ENCODE results near the gene CRCP. TPM values are rescaled to one million over a fixed set of nuclear protein-coding genes. Genes with fewer than 3 reads are reported as not detected.

Gene CRCP
- total and polyA plus RNA-seq, 2 of the 13 experiments (the other 11 are each of a cell fraction or from before 2014, with no cell fraction given), result 22.7 to 31.0 TPM

DNA sequence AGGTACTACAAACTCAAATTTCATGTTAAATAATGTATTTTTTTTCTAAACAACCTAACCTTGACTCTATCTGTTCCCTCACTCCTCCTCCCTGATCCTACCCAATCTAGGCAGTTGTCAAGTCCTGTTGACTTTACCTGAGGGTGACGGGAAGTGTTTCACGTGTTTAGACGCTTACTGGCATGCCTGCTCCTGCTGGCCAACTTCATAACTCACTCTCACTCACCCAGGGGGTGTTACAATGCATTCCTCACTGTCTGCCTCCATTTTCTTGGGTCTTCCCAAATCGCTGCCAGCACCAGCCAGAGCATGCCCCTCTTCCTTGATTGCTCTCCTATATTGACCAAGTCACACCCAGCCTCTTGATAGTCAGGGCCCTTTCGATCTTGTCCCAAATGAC lies 28.3 kb downstream of the CRCP start (continued):
- TF ChIP-seq, protein P1, sequence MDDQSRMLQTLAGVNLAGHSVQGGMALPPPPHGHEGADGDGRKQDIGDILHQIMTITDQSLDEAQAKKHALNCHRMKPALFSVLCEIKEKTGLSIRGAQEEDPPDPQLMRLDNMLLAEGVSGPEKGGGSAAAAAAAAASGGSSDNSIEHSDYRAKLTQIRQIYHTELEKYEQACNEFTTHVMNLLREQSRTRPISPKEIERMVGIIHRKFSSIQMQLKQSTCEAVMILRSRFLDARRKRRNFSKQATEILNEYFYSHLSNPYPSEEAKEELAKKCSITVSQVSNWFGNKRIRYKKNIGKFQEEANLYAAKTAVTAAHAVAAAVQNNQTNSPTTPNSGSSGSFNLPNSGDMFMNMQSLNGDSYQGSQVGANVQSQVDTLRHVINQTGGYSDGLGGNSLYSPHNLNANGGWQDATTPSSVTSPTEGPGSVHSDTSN (CRISPR knock-in tag; IDR thresholded peaks at IDR 0.05; ENCODE audit: borderline replicate concordance), result no peak
- TF ChIP-seq SIX1 (CRISPR knock-in tag; IDR thresholded peaks at IDR 0.05; ENCODE audit: borderline replicate concordance) (no peak), FOSL2 (CRISPR knock-in tag; IDR thresholded peaks at IDR 0.05) (peak; percentile 84), ZBTB20 (CRISPR knock-in tag; IDR thresholded peaks at IDR 0.05; ENCODE audit: borderline replicate concordance, low read depth) (peak; percentile 38; the same call in 1 of the 2 replicates), ZNF263 (CRISPR knock-in tag; IDR thresholded peaks at IDR 0.05) (no peak; the same call in 1 of the 2 replicates), RARA (CRISPR knock-in tag; IDR thresholded peaks at IDR 0.05) (peak; percentile 95), PRMT3 (CRISPR knock-in tag; IDR thresholded peaks at IDR 0.05; ENCODE audit: borderline replicate concordance, low read depth) (no peak), MAF1 (CRISPR knock-in tag; IDR thresholded peaks at IDR 0.05; ENCODE audit: borderline replicate concordance) (no peak), REPIN1 (CRISPR knock-in tag; IDR thresholded peaks at IDR 0.05; ENCODE audit: borderline replicate concordance, low read depth) (no peak), JUNB (CRISPR knock-in tag; IDR thresholded peaks at IDR 0.05; ENCODE audit: borderline replicate concordance) (no peak)
- TF ChIP-seq, protein P2, sequence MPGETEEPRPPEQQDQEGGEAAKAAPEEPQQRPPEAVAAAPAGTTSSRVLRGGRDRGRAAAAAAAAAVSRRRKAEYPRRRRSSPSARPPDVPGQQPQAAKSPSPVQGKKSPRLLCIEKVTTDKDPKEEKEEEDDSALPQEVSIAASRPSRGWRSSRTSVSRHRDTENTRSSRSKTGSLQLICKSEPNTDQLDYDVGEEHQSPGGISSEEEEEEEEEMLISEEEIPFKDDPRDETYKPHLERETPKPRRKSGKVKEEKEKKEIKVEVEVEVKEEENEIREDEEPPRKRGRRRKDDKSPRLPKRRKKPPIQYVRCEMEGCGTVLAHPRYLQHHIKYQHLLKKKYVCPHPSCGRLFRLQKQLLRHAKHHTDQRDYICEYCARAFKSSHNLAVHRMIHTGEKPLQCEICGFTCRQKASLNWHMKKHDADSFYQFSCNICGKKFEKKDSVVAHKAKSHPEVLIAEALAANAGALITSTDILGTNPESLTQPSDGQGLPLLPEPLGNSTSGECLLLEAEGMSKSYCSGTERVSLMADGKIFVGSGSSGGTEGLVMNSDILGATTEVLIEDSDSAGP (CRISPR knock-in tag; IDR thresholded peaks at IDR 0.05; ENCODE audit: borderline replicate concordance), result no peak; the same call in 1 of the 2 replicates
- TF ChIP-seq, protein P3, sequence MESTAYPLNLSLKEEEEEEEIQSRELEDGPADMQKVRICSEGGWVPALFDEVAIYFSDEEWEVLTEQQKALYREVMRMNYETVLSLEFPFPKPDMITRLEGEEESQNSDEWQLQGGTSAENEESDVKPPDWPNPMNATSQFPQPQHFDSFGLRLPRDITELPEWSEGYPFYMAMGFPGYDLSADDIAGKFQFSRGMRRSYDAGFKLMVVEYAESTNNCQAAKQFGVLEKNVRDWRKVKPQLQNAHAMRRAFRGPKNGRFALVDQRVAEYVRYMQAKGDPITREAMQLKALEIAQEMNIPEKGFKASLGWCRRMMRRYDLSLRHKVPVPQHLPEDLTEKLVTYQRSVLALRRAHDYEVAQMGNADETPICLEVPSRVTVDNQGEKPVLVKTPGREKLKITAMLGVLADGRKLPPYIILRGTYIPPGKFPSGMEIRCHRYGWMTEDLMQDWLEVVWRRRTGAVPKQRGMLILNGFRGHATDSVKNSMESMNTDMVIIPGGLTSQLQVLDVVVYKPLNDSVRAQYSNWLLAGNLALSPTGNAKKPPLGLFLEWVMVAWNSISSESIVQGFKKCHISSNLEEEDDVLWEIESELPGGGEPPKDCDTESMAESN (CRISPR knock-in tag; conservative IDR thresholded peaks at IDR 0.05), result peak; percentile 71; the same call in 1 of the 2 replicates
- TF ChIP-seq, protein P4, sequence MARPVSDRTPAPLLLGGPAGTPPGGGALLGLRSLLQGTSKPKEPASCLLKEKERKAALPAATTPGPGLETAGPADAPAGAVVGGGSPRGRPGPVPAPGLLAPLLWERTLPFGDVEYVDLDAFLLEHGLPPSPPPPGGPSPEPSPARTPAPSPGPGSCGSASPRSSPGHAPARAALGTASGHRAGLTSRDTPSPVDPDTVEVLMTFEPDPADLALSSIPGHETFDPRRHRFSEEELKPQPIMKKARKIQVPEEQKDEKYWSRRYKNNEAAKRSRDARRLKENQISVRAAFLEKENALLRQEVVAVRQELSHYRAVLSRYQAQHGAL (CRISPR knock-in tag; IDR thresholded peaks at IDR 0.05; ENCODE audit: not compliant biosample characterization), result no peak
- TF ChIP-seq, protein P5, sequence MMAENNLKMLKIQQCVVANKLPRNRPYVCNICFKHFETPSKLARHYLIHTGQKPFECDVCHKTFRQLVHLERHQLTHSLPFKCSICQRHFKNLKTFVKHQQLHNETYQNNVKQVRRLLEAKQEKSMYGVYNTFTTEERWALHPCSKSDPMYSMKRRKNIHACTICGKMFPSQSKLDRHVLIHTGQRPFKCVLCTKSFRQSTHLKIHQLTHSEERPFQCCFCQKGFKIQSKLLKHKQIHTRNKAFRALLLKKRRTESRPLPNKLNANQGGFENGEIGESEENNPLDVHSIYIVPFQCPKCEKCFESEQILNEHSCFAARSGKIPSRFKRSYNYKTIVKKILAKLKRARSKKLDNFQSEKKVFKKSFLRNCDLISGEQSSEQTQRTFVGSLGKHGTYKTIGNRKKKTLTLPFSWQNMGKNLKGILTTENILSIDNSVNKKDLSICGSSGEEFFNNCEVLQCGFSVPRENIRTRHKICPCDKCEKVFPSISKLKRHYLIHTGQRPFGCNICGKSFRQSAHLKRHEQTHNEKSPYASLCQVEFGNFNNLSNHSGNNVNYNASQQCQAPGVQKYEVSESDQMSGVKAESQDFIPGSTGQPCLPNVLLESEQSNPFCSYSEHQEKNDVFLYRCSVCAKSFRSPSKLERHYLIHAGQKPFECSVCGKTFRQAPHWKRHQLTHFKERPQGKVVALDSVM (CRISPR knock-in tag; IDR thresholded peaks at IDR 0.05), result no peak
- TF ChIP-seq, protein P6, sequence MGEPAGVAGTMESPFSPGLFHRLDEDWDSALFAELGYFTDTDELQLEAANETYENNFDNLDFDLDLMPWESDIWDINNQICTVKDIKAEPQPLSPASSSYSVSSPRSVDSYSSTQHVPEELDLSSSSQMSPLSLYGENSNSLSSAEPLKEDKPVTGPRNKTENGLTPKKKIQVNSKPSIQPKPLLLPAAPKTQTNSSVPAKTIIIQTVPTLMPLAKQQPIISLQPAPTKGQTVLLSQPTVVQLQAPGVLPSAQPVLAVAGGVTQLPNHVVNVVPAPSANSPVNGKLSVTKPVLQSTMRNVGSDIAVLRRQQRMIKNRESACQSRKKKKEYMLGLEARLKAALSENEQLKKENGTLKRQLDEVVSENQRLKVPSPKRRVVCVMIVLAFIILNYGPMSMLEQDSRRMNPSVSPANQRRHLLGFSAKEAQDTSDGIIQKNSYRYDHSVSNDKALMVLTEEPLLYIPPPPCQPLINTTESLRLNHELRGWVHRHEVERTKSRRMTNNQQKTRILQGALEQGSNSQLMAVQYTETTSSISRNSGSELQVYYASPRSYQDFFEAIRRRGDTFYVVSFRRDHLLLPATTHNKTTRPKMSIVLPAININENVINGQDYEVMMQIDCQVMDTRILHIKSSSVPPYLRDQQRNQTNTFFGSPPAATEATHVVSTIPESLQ (CRISPR knock-in tag; conservative IDR thresholded peaks at IDR 0.05), result no peak
- TF ChIP-seq, protein P7, sequence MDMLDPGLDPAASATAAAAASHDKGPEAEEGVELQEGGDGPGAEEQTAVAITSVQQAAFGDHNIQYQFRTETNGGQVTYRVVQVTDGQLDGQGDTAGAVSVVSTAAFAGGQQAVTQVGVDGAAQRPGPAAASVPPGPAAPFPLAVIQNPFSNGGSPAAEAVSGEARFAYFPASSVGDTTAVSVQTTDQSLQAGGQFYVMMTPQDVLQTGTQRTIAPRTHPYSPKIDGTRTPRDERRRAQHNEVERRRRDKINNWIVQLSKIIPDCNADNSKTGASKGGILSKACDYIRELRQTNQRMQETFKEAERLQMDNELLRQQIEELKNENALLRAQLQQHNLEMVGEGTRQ (IDR thresholded peaks at IDR 0.05; ENCODE audit: low read depth, low read length), result no peak
- TF ChIP-seq, protein P7 (CRISPR knock-in tag; IDR thresholded peaks at IDR 0.05; ENCODE audit: borderline replicate concordance), result no peak

All from HepG2 (cell line).